Endothelial cell of umbilical vein (primary cell): ENCODE measurements around the gene CTSL. TPM values are rescaled to one million over a fixed set of nuclear protein-coding genes. Genes with fewer than 3 reads are reported as not detected.

Experiments used
- BruUV-seq: library from RNA; stranded (reverse); fragments of 400-500 nt; replicated peaks from 2 replicates; lab custom pipeline; 2021; lab: Mats Ljungman, UMichigan
- CTCF ChIA-PET: fragments of 300-600, 350-600 bp; sonication (Branson Sonifier 250); formaldehyde crosslinking; loops from one replicate; lab custom pipeline; 2021; ENCODE audit warnings: antibody characterized with exemption, inconsistent platforms; lab: Charles Lee
- POLR2A ChIA-PET: fragments of 300-600, 350-600 bp; sonication (Branson Sonifier 250); formaldehyde crosslinking; loops from one replicate; lab custom pipeline; 2021; ENCODE audit warnings: antibody characterized with exemption, inconsistent platforms; lab: Charles Lee
- DNase-seq: peaks from one replicate; pipeline ENCODE4 v3.0.0-alpha.2; 2011; ENCODE audit warnings: low read depth, low spot score
- FAIRE-seq: peaks from 2 replicates; lab custom pipeline; 2011; peaks lifted over from hg19 to GRCh38; lab: Jason Lieb, UNC
- H2AFZ ChIP-seq: 2 replicates; pipeline ENCODE4 v1.6.0; 2012; ENCODE audit warnings: low read depth, low read length, control low read depth, inconsistent platforms
- H3K27ac ChIP-seq: 2 replicates; pipeline ENCODE4 v1.5.1; 2011; ENCODE audit warnings: low read depth, mild to moderate bottlenecking, control low read depth, low read length, moderate library complexity; ENCODE audit not compliant: insufficient read depth
- H3K27me3 ChIP-seq, 2 experiments: 2 replicates each; pipeline versions ENCODE4 v1.6.0 to v1.6.1; 2011; ENCODE audit warnings: low read length in 2 of 2, mixed read lengths in 1 of 2; ENCODE audit not compliant: control insufficient read depth in 2 of 2, insufficient read depth in 2 of 2
- H3K36me3 ChIP-seq, 2 experiments: 2 replicates in 1 of 2; 3 replicates in 1 of 2; pipeline ENCODE4 v1.5.1; 2011; ENCODE audit warnings: low read length in 2 of 2, mild to moderate bottlenecking in 1 of 2, moderate library complexity in 1 of 2; ENCODE audit not compliant: control insufficient read depth in 2 of 2, insufficient read depth in 2 of 2; ENCODE audit errors: extremely low read depth in 1 of 2
- H3K4me1 ChIP-seq: 3 replicates; pipeline ENCODE4 v1.5.1; 2011; ENCODE audit warnings: mild to moderate bottlenecking, low read length; ENCODE audit not compliant: control insufficient read depth, insufficient read depth; ENCODE audit errors: extremely low read depth
- H3K4me2 ChIP-seq: 2 replicates; pipeline ENCODE4 v1.6.1; 2011; ENCODE audit warnings: low read length, control low read depth, mixed read lengths; ENCODE audit not compliant: insufficient read depth
- H3K4me3 ChIP-seq, 3 experiments: fragments of 200-600 bp in 1 of 3; sonication (generic), shearing (Covaris generic) in 1 of 3; replicated peaks in 1 of 3; 2 replicates each; pipeline ENCODE4 v1.5.1; 2011 to 2016; ENCODE audit warnings: control low read depth in 3 of 3, low read length in 3 of 3, mild to moderate bottlenecking in 2 of 3, inconsistent platforms in 1 of 3, low read depth in 1 of 3, moderate library complexity in 1 of 3; ENCODE audit not compliant: insufficient read depth in 1 of 3
- H3K79me2 ChIP-seq: 2 replicates; pipeline ENCODE4 v1.6.0; 2012; ENCODE audit warnings: low read length, inconsistent platforms; ENCODE audit not compliant: control insufficient read depth, insufficient read depth
- H3K9ac ChIP-seq: replicated peaks from 2 replicates; pipeline ENCODE3; 2011; ENCODE audit warnings: low read length, control low read depth; ENCODE audit not compliant: insufficient read depth; ENCODE audit errors: extremely low read depth
- H3K9me1 ChIP-seq: replicated peaks from 3 replicates; pipeline ENCODE4 v1.6.0; 2011; ENCODE audit warnings: mild to moderate bottlenecking, low read length; ENCODE audit not compliant: control insufficient read depth, insufficient read depth; ENCODE audit errors: extremely low read depth
- H3K9me3 ChIP-seq: replicated peaks from 2 replicates; pipeline ENCODE4 v1.5.1; 2012; ENCODE audit warnings: low read length, inconsistent platforms; ENCODE audit not compliant: control insufficient read depth, insufficient read depth
- H4K20me1 ChIP-seq: replicated peaks from 2 replicates; pipeline ENCODE3; 2011; ENCODE audit warnings: mild to moderate bottlenecking, low read length; ENCODE audit not compliant: control insufficient read depth, insufficient read depth; ENCODE audit errors: extremely low read depth
- CTCF ChIP-seq, 2 donors: IDR thresholded peaks; 1 replicate in 1 of 2; 2 replicates in 1 of 2; pipeline ENCODE4 v1.5.1; 2011; ENCODE audit warnings: low read length in 2 of 2, mild to moderate bottlenecking in 2 of 2, moderate library complexity in 2 of 2, control low read depth in 1 of 2, inconsistent platforms in 1 of 2, low read depth in 1 of 2; ENCODE audit not compliant: insufficient read depth in 1 of 2; ENCODE audit errors: extremely low read depth in 1 of 2
- EZH2 ChIP-seq: IDR thresholded peaks from 2 replicates; pipeline ENCODE4 v1.6.1; 2012; ENCODE audit warnings: borderline replicate concordance, low read depth, mild to moderate bottlenecking, moderate library complexity, low read length, inconsistent platforms; ENCODE audit not compliant: severe bottlenecking
- FOS ChIP-seq: IDR thresholded peaks from 2 replicates; pipeline ENCODE4 v1.6.1; 2011; ENCODE audit warnings: mild to moderate bottlenecking, low read length, moderate library complexity, borderline replicate concordance; ENCODE audit not compliant: insufficient read depth
- GATA2 ChIP-seq: IDR thresholded peaks from 2 replicates; pipeline ENCODE4 v1.7.0; 2011; ENCODE audit warnings: low read depth, mild to moderate bottlenecking, moderate library complexity, mixed read lengths, low read length; ENCODE audit not compliant: insufficient read length, insufficient read depth
- JUN ChIP-seq: IDR thresholded peaks from 2 replicates; pipeline ENCODE4 v1.6.1; 2011; ENCODE audit warnings: borderline replicate concordance, low read depth; ENCODE audit not compliant: insufficient read length, insufficient read depth
- MAX ChIP-seq: IDR thresholded peaks from 2 replicates; pipeline ENCODE4 v1.6.1; 2011; ENCODE audit not compliant: insufficient read depth, insufficient read length
- MYC ChIP-seq: IDR thresholded peaks from one replicate; pipeline ENCODE4 v1.6.1; 2011; ENCODE audit warnings: mild to moderate bottlenecking, low read depth, low read length
- POLR2A ChIP-seq: IDR thresholded peaks from 2 replicates; pipeline ENCODE4 v1.6.1; 2012; ENCODE audit warnings: low read depth, mild to moderate bottlenecking, control low read depth, low read length
- POLR2AphosphoS5 ChIP-seq: IDR thresholded peaks from 2 replicates; pipeline ENCODE4 v1.6.1; 2012; ENCODE audit warnings: low read depth, mild to moderate bottlenecking, control low read depth, low read length, moderate library complexity; ENCODE audit not compliant: insufficient read depth
- dilution Hi-C: fragments of 300-500 bp; cut with MboI; formaldehyde crosslinking; loops from one replicate; pipeline ENCODE4 v1.15.0; 2019; ENCODE audit warnings: low sequenced_read_pairs; ENCODE audit not compliant: extremely low pct_ligation_motif_present
- intact Hi-C: fragments of 100-400 bp; cut with micrococcal nuclease; formaldehyde crosslinking; loops from one replicate; pipeline ENCODE4 v1.10.0; 2022
- polyA plus RNA-seq, 4 experiments: library from polyadenylated mRNA; depleted of rRNA in 3 of 4; stranded (reverse) in 3 of 4; unstranded in 1 of 4; fragments of >200 nt; gene quantifications; 2 replicates each; pipeline versions ENCODE4 v1.2.1 to v1.2.3, GENCODE V29; 2011 to 2012; ENCODE audit warnings: missing spikeins in 1 of 4
- total RNA-seq: library from RNA; stranded (reverse); gene quantifications from 2 replicates; pipeline ENCODE4 v1.2.3, GENCODE V29; 2021

Gene CTSL
- total and polyA plus RNA-seq, 2 donors (not counting 3 experiments of a cell fraction or from before 2014, with no cell fraction given) = 98.4 to 107 TPM

- H2AFZ ChIP-seq = peak overlapping the region; percentile 11
- peaks cover 13% of the 10 kb centered on the region for H3K4me1 ChIP-seq
- no peaks in the 10 kb centered on the region for H3K9me1 ChIP-seq
- DNase-seq (peak; percentile 19), FAIRE-seq (no peak)
- H3K4me3 ChIP-seq = no peak overlapping the region
- POLR2A ChIA-PET = no interaction called here
- peak overlapping the region; percentile 31 for H3K4me2 ChIP-seq
- H3K36me3 ChIP-seq = no peaks in the 10 kb centered on the region
- no peaks in the 10 kb centered on the region for H4K20me1 ChIP-seq
- CTCF ChIA-PET = no interaction called here
- no peaks in the 10 kb centered on the region for H3K27me3 ChIP-seq
- dilution Hi-C loops = no loop called here
- no peaks in the 10 kb centered on the region for H3K9me3 ChIP-seq
- intact Hi-C loops = no loop called here
- no peak overlapping the region for H3K27ac ChIP-seq
- H3K9ac ChIP-seq = no peak overlapping the region
- TF ChIP-seq JUN (no peak), GATA2 (no peak), POLR2A (no peak), MYC (no peak), FOS (no peak), EZH2 (no peak), MAX (no peak), POLR2AphosphoS5 (no peak), CTCF (IDR thresholded peaks at IDR 0.05; ENCODE audit: extremely low read depth in 1 of 2, insufficient read depth in 1 of 2, low read depth in 1 of 2, low read length in 2 of 2) (no peak)
- BruUV-seq = no TSS peak
- H3K79me2 ChIP-seq = no peaks in the 10 kb centered on the region
Measured at GRCh38 chr9:87748881-87749280, 23.0 kb downstream of the CTSL start.
